Measurements from ENCODE around the gene POU2F1. TPM values are rescaled to one million over a fixed set of nuclear protein-coding genes. Genes with fewer than 3 reads are reported as not detected.

POU2F1 gene
- total and polyA plus RNA-seq, 2 experiments from 2014 or later = 38.8 to 66.1 TPM

- no peaks in the 10 kb centered on the region; the same call in 1 of the 2 replicates for H3K4me1 ChIP-seq (ENCODE audit: insufficient read depth)
- H3K27me3 Mint-ChIP-seq (ENCODE audit: insufficient read depth, low read depth, poor library complexity) = peaks cover 4% of the 10 kb centered on the region
- H3K4me2 ChIP-seq = no peak overlapping the region
- H3K4me1 Mint-ChIP-seq = peaks cover 8% of the 10 kb centered on the region
- no peak overlapping the region for H3K27ac Mint-ChIP-seq
- H3K9me3 Mint-ChIP-seq = no peaks in the 10 kb centered on the region
- no peaks in the 10 kb centered on the region for H3K36me3 Mint-ChIP-seq (ENCODE audit: low read depth)
- H4K20me1 ChIP-seq (replicated peaks; ENCODE audit: insufficient read depth) = no peaks in the 10 kb centered on the region
- no peaks in the 10 kb centered on the region for H3K27me3 ChIP-seq (ENCODE audit: insufficient read depth)
- no peak overlapping the region for H2AFZ ChIP-seq
- TF ChIP-seq ETS1 (IDR thresholded peaks at IDR 0.05) = no peak
- no peak for TF ChIP-seq POLR2AphosphoS5 (IDR thresholded peaks at IDR 0.05; ENCODE audit: low read depth)
- no peak for TF ChIP-seq CTCF (conservative IDR thresholded peaks at IDR 0.05; ENCODE audit: low read depth in 2 of 2)
- TF ChIP-seq CREB1 (CRISPR knock-in tag; IDR thresholded peaks at IDR 0.05; ENCODE audit: low read depth) = no peak
- no peak for TF ChIP-seq STAT1 (IDR thresholded peaks at IDR 0.05; ENCODE audit: unreplicated experiment)
- no peak for TF ChIP-seq EZH2 (IDR thresholded peaks at IDR 0.05; ENCODE audit: low read depth, unreplicated experiment)
- TF ChIP-seq REST (IDR thresholded peaks at IDR 0.05; ENCODE audit: unreplicated experiment) = no peak
- no peak for TF ChIP-seq EZH2phosphoT487 (IDR thresholded peaks at IDR 0.05; ENCODE audit: unreplicated experiment)
- TF ChIP-seq ZNF331 (CRISPR knock-in tag; IDR thresholded peaks at IDR 0.05; ENCODE audit: low read depth) = no peak
- TF ChIP-seq ZNF462 (CRISPR knock-in tag; IDR thresholded peaks at IDR 0.05) = no peak
- TF ChIP-seq ZNF114 (CRISPR knock-in tag; IDR thresholded peaks at IDR 0.05) = no peak
- no peak for TF ChIP-seq NANOG (IDR thresholded peaks at IDR 0.05; ENCODE audit: borderline replicate concordance)
- TF ChIP-seq JUNB (IDR thresholded peaks at IDR 0.05; ENCODE audit: unreplicated experiment) = no peak
- ATAC-seq = no peak
- no peaks in the 10 kb centered on the region for H3K9me2 ChIP-seq (ENCODE audit: insufficient read depth)
- H3K36me3 ChIP-seq (ENCODE audit: insufficient read depth) = no peaks in the 10 kb centered on the region
- H3K27ac ChIP-seq (ENCODE audit: low read depth) = no peak overlapping the region
- DNase-seq (ENCODE audit: low spot score) = no peak
- no peaks in the 10 kb centered on the region for H3F3A ChIP-seq (replicated peaks; ENCODE audit: low read depth)
- no peaks in the 10 kb centered on the region for H3K79me2 ChIP-seq (replicated peaks; ENCODE audit: insufficient read depth)
- no peak overlapping the region for H3K4me3 ChIP-seq
- H3K4me3 Mint-ChIP-seq = no peak overlapping the region
Observed at GRCh38 chr1:167476061-167476460, 255.4 kb downstream of the POU2F1 start.
